ENCODE data around the gene RFX2.
A peak's percentile ranks its signal among the peaks of the same experiment; 100 is the strongest.

The RFX2 gene

GRCh38 chr19:5950741-5951140 is 159.6 kb downstream of the RFX2 start:
- DNase-seq, result no peak

DNA sequence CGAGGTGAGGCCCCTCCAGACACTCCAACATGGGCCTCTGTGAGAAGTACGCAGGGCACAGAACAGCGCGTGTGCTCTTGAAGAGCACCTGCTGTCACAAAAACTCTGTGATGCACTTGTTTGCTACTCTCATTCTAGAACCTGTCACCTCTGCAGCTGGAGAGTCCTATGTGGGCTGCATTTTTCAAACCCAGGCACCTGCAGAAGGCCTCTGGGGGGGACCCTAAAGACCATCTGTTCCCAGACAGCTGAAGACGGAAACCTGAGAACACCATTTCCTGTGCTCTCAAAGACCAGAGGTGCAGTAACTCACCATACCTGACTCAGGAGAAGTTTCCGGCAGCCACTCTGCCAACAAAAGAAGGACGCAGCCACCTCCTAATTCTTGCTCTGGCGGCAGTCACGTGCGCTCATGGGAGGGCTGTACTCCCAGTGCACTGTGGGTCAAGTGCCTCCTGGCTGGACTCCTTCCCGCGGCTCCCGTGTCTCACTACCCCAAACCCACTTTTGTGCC is 160.5 kb downstream of the RFX2 start:
- DNase-seq, result peak; percentile 67

GRCh38 chr19:5948752-5949564 is 161.3 kb downstream of the RFX2 start:
- DNase-seq, result peak; percentile 51

- no peak for DNase-seq
Observed at GRCh38 chr19:5947435-5947834, 162.9 kb downstream of the RFX2 start.

DNA sequence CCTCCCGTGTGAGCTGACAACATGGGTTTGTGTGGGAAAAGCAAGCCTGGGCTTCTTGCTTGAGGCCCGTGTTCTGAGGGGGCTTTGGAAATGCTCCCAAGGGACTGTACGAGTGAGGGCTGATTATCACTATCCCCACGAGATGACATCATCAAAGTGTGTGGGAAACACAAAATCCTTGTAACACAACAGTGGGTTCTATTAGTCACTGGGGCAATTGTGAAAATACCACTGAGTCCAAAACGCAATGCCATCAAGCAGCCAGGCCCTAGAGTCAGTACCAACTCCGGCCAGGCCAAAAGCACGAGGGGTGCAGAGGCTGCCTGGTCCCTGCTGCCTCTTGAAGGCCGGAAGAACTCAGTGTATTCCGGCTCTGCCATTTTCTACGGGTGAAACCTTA is 166.7 kb downstream of the RFX2 start:
- no peak for DNase-seq
